HepG2 (cell line): ENCODE results near the gene MAPK12. TPM values are rescaled to one million over a fixed set of nuclear protein-coding genes. Genes with fewer than 3 reads are reported as not detected.

Experiments
- ARNT2 ChIP-seq: sonication (generic); formaldehyde crosslinking; IDR thresholded peaks from 2 replicates; pipeline ENCODE4 v1.8.0; 2022; ENCODE audit warnings: mild to moderate bottlenecking, low read depth, missing genetic modification reagents, moderate library complexity
- ELF3 ChIP-seq: IDR thresholded peaks from 2 replicates; pipeline ENCODE4 v1.6.1; 2016; ENCODE audit warnings: missing genetic modification reagents, missing compliant biosample characterization
- FOXA3 ChIP-seq: IDR thresholded peaks from 2 replicates; pipeline ENCODE4 v1.6.1; 2016; ENCODE audit warnings: missing genetic modification reagents, missing compliant biosample characterization
- FOXP4 ChIP-seq: sonication (generic); formaldehyde crosslinking; IDR thresholded peaks from 2 replicates; pipeline ENCODE4 v1.4.0; 2020; ENCODE audit warnings: missing genetic modification reagents
- IRF9 ChIP-seq: sonication (generic); formaldehyde crosslinking; IDR thresholded peaks from 2 replicates; pipeline ENCODE4 v1.8.0; 2022; ENCODE audit warnings: missing genetic modification reagents, mild to moderate bottlenecking, borderline replicate concordance
- KDM5B ChIP-seq: sonication (generic); formaldehyde crosslinking; IDR thresholded peaks from 2 replicates; pipeline ENCODE4 v1.4.0; 2020; ENCODE audit warnings: missing genetic modification reagents, mild to moderate bottlenecking, borderline replicate concordance
- MZF1 ChIP-seq: sonication (generic); formaldehyde crosslinking; IDR thresholded peaks from 2 replicates; pipeline ENCODE4 v1.8.1; 2023; ENCODE audit warnings: mild to moderate bottlenecking, missing genetic modification reagents, borderline replicate concordance
- RBAK ChIP-seq: sonication (generic); formaldehyde crosslinking; IDR thresholded peaks from 2 replicates; pipeline ENCODE4 v1.5.1; 2020; ENCODE audit warnings: mild to moderate bottlenecking, missing genetic modification reagents
- SP1 ChIP-seq, 2 experiments: fragments of 450-650 bp in 1 of 2; sonication (generic) in 1 of 2; formaldehyde crosslinking in 1 of 2; IDR thresholded peaks; 2 replicates each; pipeline versions ENCODE4 v1.4.0 to v1.6.1; 2016 to 2020; ENCODE audit warnings: missing genetic modification reagents in 1 of 2
- ZBTB34 ChIP-seq: sonication (generic); formaldehyde crosslinking; IDR thresholded peaks from 2 replicates; pipeline ENCODE4 v1.8.0; 2022; ENCODE audit warnings: mild to moderate bottlenecking, missing genetic modification reagents
- ZC3H4 ChIP-seq: sonication (generic); formaldehyde crosslinking; IDR thresholded peaks from 2 replicates; pipeline ENCODE4 v1.4.0; 2020; ENCODE audit warnings: missing genetic modification reagents, borderline replicate concordance
- ZHX2 ChIP-seq, 2 experiments: sonication (generic) in 1 of 2; formaldehyde crosslinking in 1 of 2; IDR thresholded peaks; 2 replicates each; pipeline versions ENCODE4 v1.6.1 to v1.9.0; 2014 to 2022; ENCODE audit warnings: antibody characterized with exemption in 1 of 2, borderline replicate concordance in 1 of 2, inconsistent platforms in 1 of 2, low read depth in 1 of 2, missing genetic modification reagents in 1 of 2
- ZNF34 ChIP-seq: sonication (generic); formaldehyde crosslinking; IDR thresholded peaks from 2 replicates; pipeline ENCODE4 v1.4.0; 2020; ENCODE audit warnings: mild to moderate bottlenecking, missing genetic modification reagents, borderline replicate concordance
- ZNF552 ChIP-seq: sonication (generic); formaldehyde crosslinking; IDR thresholded peaks from 2 replicates; pipeline ENCODE4 v1.9.0; 2022; ENCODE audit warnings: missing genetic modification reagents, mild to moderate bottlenecking, borderline replicate concordance
- ZNF576 ChIP-seq: sonication (generic); formaldehyde crosslinking; IDR thresholded peaks from 2 replicates; pipeline ENCODE4 v1.4.0; 2020; ENCODE audit warnings: mild to moderate bottlenecking, missing genetic modification reagents
- ZNF672 ChIP-seq: sonication (generic); formaldehyde crosslinking; IDR thresholded peaks from 2 replicates; pipeline ENCODE4 v1.8.1; 2022; ENCODE audit warnings: missing genetic modification reagents
- ZNF782 ChIP-seq: sonication (generic); formaldehyde crosslinking; IDR thresholded peaks from 2 replicates; pipeline ENCODE4 v1.4.0; 2020; ENCODE audit warnings: missing genetic modification reagents, mild to moderate bottlenecking, borderline replicate concordance
- polyA plus RNA-seq, 8 experiments: library from polyadenylated mRNA; depleted of rRNA in 3 of 8; stranded (reverse) in 7 of 8; unstranded in 1 of 8; fragments of >200 nt; fragmentation: Illumina TruSeq in 4 of 8; extraction: Trizol in 4 of 8; gene quantifications; 2 replicates each; pipeline versions ENCODE4 v1.2.1 to v1.2.3, GENCODE V29; 2011 to 2016; ENCODE audit warnings: low read depth in 4 of 8, missing spikeins in 1 of 8, mixed read lengths in 1 of 8; ENCODE audit not compliant: insufficient read depth in 1 of 8
- total RNA-seq, 5 experiments: library from RNA; depleted of rRNA; stranded (reverse); fragments of >200 nt; fragmentation: Illumina TruSeq; extraction: Trizol; gene quantifications; 2 replicates each; pipeline ENCODE4 v1.2.3, GENCODE V29; 2016; ENCODE audit warnings: low read depth in 1 of 5

The MAPK12 gene
- total and polyA plus RNA-seq, 2 of the 13 experiments (the other 11 are each of a cell fraction or from before 2014, with no cell fraction given) = 22.2 to 23.3 TPM

GRCh38 chr22:50270666-50271394 is 9.3 kb upstream of the MAPK12 start (continued):
- TF ChIP-seq IRF9 (CRISPR knock-in tag) = peak; percentile 36; the same call in 1 of the 2 replicates
- TF ChIP-seq ZNF552 = 0 out of 2 replicates have a peak, but pooled peaks have one; percentile 65
- no peak for TF ChIP-seq ZNF34
- no peak for TF ChIP-seq ZNF576 (CRISPR knock-in tag)
- no peak for TF ChIP-seq MZF1 (CRISPR knock-in tag)
- TF ChIP-seq SP1 (IDR thresholded peaks at IDR 0.05) = no peak
- TF ChIP-seq SP1 (CRISPR knock-in tag; IDR thresholded peaks at IDR 0.05) = no peak
- no peak for TF ChIP-seq FOXP4 (CRISPR knock-in tag)
- peak; percentile 86 for TF ChIP-seq ARNT2 (CRISPR knock-in tag)
- peak; percentile 79 for TF ChIP-seq ZNF782
- TF ChIP-seq ZC3H4 (CRISPR knock-in tag) = no peak
- TF ChIP-seq FOXA3 (CRISPR knock-in tag) = no peak; the same call in 1 of the 2 replicates
- TF ChIP-seq ZHX2 (IDR thresholded peaks at IDR 0.05; ENCODE audit: low read depth) = no peak
- 0 out of 2 replicates have a peak, but pooled peaks have one; percentile 49 for TF ChIP-seq ZHX2 (CRISPR knock-in tag; IDR thresholded peaks at IDR 0.05; ENCODE audit: borderline replicate concordance)
- TF ChIP-seq ZNF672 = no peak
- peak; percentile 61 for TF ChIP-seq ELF3 (CRISPR knock-in tag)
- peak; percentile 81 for TF ChIP-seq KDM5B (CRISPR knock-in tag)
- no peak for TF ChIP-seq RBAK (CRISPR knock-in tag)
- TF ChIP-seq ZBTB34 (CRISPR knock-in tag) = no peak
